OCI-LY3 (cell line): ENCODE results near the gene TMEM184B.

Experiments used
- H2AFZ ChIP-seq: fragments of 200-600, 300-600 bp; shearing (Covaris generic); 2 replicates; pipeline ENCODE4 v1.6.0; 2014; ENCODE audit warnings: antibody characterized with exemption, low read depth, low read length
- H3K27ac ChIP-seq: fragments of 200-600, 300-600 bp; sonication (generic); 2 replicates; pipeline ENCODE4 v1.5.1; 2014; ENCODE audit warnings: mild to moderate bottlenecking, low read length, moderate library complexity, mixed read lengths
- H3K27me3 ChIP-seq: fragments of 200-600, 300-600 bp; sonication (generic); 2 replicates; pipeline ENCODE4 v1.6.1; 2014; ENCODE audit warnings: low read depth, low read length, mixed read lengths
- H3K36me3 ChIP-seq: fragments of 200-600, 300-600 bp; sonication (generic); replicated peaks from 2 replicates; pipeline ENCODE3; 2014; ENCODE audit warnings: low read depth, low read length, mixed read lengths
- H3K4me1 ChIP-seq: fragments of 300-600, 200-600 bp; sonication (generic); 2 replicates; pipeline ENCODE4 v1.6.1; 2014; ENCODE audit warnings: low read length, mixed read lengths
- H3K4me2 ChIP-seq: fragments of 200-600, 300-600 bp; sonication (generic); 2 replicates; pipeline ENCODE4 v1.6.1; 2014; ENCODE audit warnings: low read length, mixed read lengths
- H3K4me3 ChIP-seq: fragments of 300-600, 200-600 bp; sonication (generic); 2 replicates; pipeline ENCODE4 v1.5.1; 2014; ENCODE audit warnings: antibody characterized with exemption, mild to moderate bottlenecking, low read length, moderate library complexity
- H3K79me2 ChIP-seq: fragments of 300-600, 200-600 bp; shearing (Covaris generic); 2 replicates; pipeline ENCODE4 v1.6.1; 2014; ENCODE audit warnings: mild to moderate bottlenecking, low read length, mixed read lengths
- H3K9ac ChIP-seq: fragments of 300-600, 200-600 bp; shearing (Covaris generic); 2 replicates; pipeline ENCODE4 v1.6.0; 2014; ENCODE audit warnings: mild to moderate bottlenecking, low read length, moderate library complexity
- H3K9me3 ChIP-seq: fragments of 200-600, 300-600 bp; shearing (Covaris generic); 2 replicates; pipeline ENCODE4 v1.6.1; 2014; ENCODE audit warnings: low read length, mixed read lengths; ENCODE audit not compliant: insufficient read depth
- H4K20me1 ChIP-seq: fragments of 200-600, 300-600 bp; sonication (generic); 2 replicates; pipeline ENCODE4 v1.6.1; 2016; ENCODE audit warnings: low read length, mixed read lengths; ENCODE audit not compliant: insufficient read depth
- EZH2phosphoT487 ChIP-seq: fragments of 200-600 bp; shearing (Covaris generic); IDR thresholded peaks from 2 replicates; pipeline ENCODE4 v1.6.1; 2018; ENCODE audit warnings: antibody characterized with exemption, mixed run types, low read depth
- TF ChIP-seq, protein P1 (sequence below): fragments of 200-600, 300-600 bp; sonication (generic); IDR thresholded peaks from 2 replicates; pipeline ENCODE4 v1.5.1; 2014; ENCODE audit warnings: antibody characterized with exemption, low read length, low read depth

The TMEM184B gene

DNA sequence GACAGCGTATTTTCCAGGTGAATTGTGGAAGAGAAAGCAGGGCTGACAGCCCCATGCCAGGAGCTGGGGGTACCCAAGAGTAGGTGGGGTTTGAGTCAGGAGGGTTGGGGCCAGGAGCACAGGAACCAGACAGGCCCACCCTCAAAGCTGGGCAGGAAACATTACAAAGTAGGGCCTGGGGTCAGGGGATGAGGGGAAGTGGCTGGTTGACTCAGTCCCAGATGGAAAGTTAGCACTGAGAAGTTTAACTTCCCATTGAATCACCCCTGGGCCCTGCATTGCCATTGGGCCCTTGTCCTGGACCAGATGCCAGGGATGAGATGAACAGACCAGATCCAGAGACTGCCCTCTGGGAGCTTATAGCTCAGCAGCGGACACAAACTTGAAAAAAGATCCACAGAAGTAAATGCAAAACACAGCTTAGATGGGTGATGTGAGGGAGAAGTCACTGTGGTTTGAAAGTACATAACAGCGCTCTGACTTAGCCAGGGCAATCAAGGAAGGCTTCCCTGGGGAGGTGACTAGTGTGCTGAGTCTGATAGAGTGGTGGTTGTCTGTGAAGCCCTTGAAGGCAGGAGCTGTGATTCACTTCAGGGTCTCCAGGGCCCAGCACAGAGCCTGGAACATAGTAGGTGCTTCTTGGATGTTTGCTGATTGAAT is 68.8 kb downstream of the TMEM184B start:
- Histone ChIP-seq H3K27ac (no peak overlapping the region), H3K79me2 (peaks cover 14% of the 10 kb centered on the region; the same call in 1 of the 2 replicates)

DNA sequence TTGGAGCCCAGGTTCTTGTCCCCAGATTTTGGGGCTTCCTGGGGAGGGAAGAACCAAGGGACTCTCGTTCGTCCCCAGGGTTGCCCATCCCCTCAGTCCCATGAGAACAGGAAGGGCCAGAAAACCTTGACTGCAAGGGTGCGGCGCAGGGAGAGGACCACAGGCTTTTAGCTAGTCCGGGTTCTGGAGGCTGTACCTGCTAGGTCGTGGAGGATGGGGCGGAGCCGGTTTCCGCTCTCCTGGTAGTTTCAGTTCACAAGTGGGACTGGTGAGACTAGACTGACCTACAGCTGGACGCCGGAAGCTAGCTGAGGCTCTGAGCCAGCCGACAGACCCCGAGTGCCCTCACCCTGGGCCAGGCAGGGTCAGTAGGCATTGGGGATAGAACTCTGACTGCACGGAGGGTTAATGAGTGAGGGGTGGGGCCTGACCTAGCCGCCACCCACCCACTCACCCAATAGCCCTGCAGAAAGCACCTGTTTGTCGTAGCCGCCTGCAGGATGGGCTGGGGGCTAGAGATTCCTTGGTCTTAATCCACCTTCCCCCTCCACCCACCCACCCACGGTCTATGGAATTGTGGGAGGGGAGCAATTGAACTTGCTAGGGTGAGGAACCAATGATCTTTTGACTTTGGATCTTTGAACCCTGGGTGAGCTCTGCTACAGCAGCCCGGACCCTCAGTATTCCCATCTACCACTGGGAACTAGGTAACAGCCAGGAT is 69.6 kb downstream of the TMEM184B start:
- Histone ChIP-seq H3K36me3 (no peaks in the 10 kb centered on the region), H3K9ac (peak overlapping the region; percentile 82), H3K27ac (no peak overlapping the region), H2AFZ (0 out of 2 replicates have a peak overlapping the region, but pooled peaks have one; percentile 27), H3K4me3 (peak overlapping the region; percentile 96), H4K20me1 (peaks cover 19% of the 10 kb centered on the region; the same call in 1 of the 2 replicates), H3K9me3 (no peaks in the 10 kb centered on the region), H3K4me1 (peaks cover 28% of the 10 kb centered on the region), H3K27me3 (no peaks in the 10 kb centered on the region), H3K4me2 (peak overlapping the region; percentile 100), H3K79me2 (peaks cover 14% of the 10 kb centered on the region; the same call in 1 of the 2 replicates)
- TF ChIP-seq EZH2phosphoT487, result no peak
- TF ChIP-seq, protein P1, sequence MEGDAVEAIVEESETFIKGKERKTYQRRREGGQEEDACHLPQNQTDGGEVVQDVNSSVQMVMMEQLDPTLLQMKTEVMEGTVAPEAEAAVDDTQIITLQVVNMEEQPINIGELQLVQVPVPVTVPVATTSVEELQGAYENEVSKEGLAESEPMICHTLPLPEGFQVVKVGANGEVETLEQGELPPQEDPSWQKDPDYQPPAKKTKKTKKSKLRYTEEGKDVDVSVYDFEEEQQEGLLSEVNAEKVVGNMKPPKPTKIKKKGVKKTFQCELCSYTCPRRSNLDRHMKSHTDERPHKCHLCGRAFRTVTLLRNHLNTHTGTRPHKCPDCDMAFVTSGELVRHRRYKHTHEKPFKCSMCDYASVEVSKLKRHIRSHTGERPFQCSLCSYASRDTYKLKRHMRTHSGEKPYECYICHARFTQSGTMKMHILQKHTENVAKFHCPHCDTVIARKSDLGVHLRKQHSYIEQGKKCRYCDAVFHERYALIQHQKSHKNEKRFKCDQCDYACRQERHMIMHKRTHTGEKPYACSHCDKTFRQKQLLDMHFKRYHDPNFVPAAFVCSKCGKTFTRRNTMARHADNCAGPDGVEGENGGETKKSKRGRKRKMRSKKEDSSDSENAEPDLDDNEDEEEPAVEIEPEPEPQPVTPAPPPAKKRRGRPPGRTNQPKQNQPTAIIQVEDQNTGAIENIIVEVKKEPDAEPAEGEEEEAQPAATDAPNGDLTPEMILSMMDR, result no peak

More for the DNA sequence above, 68.8 kb downstream of the TMEM184B start:
- Histone ChIP-seq H3K36me3 (no peaks in the 10 kb centered on the region), H3K4me1 (peaks cover 32% of the 10 kb centered on the region), H2AFZ (no peak overlapping the region), H3K9me3 (no peaks in the 10 kb centered on the region), H3K9ac (no peak overlapping the region; the same call in 1 of the 2 replicates), H3K4me2 (peak overlapping the region; percentile 100), H3K4me3 (peak overlapping the region; percentile 96), H4K20me1 (peaks cover 19% of the 10 kb centered on the region; the same call in 1 of the 2 replicates), H3K27me3 (no peaks in the 10 kb centered on the region)
- TF ChIP-seq, protein P1, result no peak
- no peak for TF ChIP-seq EZH2phosphoT487

DNA sequence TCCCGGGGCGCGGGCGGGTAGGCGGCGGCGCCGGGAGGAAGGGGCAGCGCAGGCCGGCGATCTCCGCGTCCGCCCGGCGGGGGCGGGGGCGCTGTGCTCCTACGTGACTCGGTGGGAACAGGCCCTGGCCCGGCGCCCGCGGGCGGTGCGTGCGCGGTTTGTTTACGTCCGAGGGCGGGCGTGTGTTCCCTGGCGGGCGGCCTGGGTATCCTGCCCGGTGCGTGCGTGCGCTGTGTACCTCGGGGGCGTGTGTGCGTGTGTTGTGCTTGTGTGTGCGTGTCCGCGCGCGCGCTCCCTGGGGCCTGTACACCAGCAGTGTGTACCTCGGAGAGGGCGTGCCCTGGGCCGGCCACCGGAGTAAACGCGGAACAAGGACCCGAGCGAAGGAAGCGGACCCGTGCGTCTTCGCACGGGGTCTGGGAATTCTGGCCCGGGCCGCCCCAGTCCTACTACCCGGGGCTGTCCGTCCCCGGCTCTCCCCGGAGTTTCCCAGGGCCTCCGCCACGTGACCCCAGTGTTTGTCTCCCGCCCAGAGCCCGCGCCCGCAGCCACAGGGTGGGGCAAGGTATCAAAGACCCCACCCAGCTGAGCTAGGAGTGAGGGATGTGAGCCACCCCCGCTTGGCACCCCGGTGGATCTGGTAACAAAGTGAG is 70.2 kb downstream of the TMEM184B start:
- peak overlapping the region; percentile 30 for H3K27ac ChIP-seq
- peaks cover 14% of the 10 kb centered on the region; the same call in 1 of the 2 replicates for H3K79me2 ChIP-seq

More for the DNA sequence above, 70.2 kb downstream of the TMEM184B start:
- H3K27me3 ChIP-seq, result no peaks in the 10 kb centered on the region
- peak overlapping the region; percentile 96 for H3K4me3 ChIP-seq
- peak overlapping the region; percentile 82 for H3K9ac ChIP-seq
- TF ChIP-seq, protein P1, result peak; percentile 16
- no peak for TF ChIP-seq EZH2phosphoT487
- H2AFZ ChIP-seq, result peak overlapping the region; percentile 27; the same call in 1 of the 2 replicates
- H3K9me3 ChIP-seq, result no peaks in the 10 kb centered on the region
- peak overlapping the region; percentile 100 for H3K4me2 ChIP-seq
- no peaks in the 10 kb centered on the region for H3K36me3 ChIP-seq
- H3K4me1 ChIP-seq, result peaks cover 28% of the 10 kb centered on the region
- H4K20me1 ChIP-seq, result peaks cover 13% of the 10 kb centered on the region; the same call in 1 of the 2 replicates
